NCI-H460 (cell line): ENCODE results near the gene SLC39A11. TPM values are rescaled to one million over a fixed set of nuclear protein-coding genes. Genes with fewer than 3 reads are reported as not detected.
A peak's percentile ranks its signal among the peaks of the same experiment; 100 is the strongest.
"Not testable (repeated sequence)": the region's sequence is repeated elsewhere in the genome, so short reads cannot be mapped to it uniquely, and the experiment has no call there.

ENCODE experiments used
- DNase-seq: peaks from one replicate; pipeline ENCODE4 v3.0.0-alpha.2; 2016; ENCODE audit warnings: low read depth; ENCODE audit errors: extremely low read depth
- total RNA-seq: library from RNA; depleted of rRNA; stranded (reverse); fragments of >200 nt; shearing (Covaris generic); gene quantifications from 2 replicates; pipeline ENCODE4 v1.2.3, GENCODE V29; 2014

The SLC39A11 gene
- total RNA-seq, 1 experiment from 2014 or later = 14.5 TPM

- no peak for DNase-seq
Observed at GRCh38 chr17:72733619-72734282, 358.7 kb downstream of the SLC39A11 start.

- DNase-seq = no peak
Observed at GRCh38 chr17:72732893-72733618, 359.4 kb downstream of the SLC39A11 start.

GRCh38 chr17:72730077-72730476 is 362.4 kb downstream of the SLC39A11 start:
- DNase-seq = no peak

GRCh38 chr17:72726936-72727335 is 365.6 kb downstream of the SLC39A11 start:
- no peak for DNase-seq

GRCh38 chr17:72725433-72726068 is 366.9 kb downstream of the SLC39A11 start:
- peak; percentile 53 for DNase-seq

- no peak for DNase-seq
Observed at GRCh38 chr17:72724267-72724666, 368.2 kb downstream of the SLC39A11 start.

- DNase-seq = no peak
Observed at GRCh38 chr17:72723711-72724110, 368.8 kb downstream of the SLC39A11 start.

GRCh38 chr17:72720494-72720825 is 372.0 kb downstream of the SLC39A11 start:
- no peak for DNase-seq

GRCh38 chr17:72719578-72720493 is 372.7 kb downstream of the SLC39A11 start:
- DNase-seq = no peak

GRCh38 chr17:72719206-72719577 is 373.3 kb downstream of the SLC39A11 start:
- no peak for DNase-seq

- no peak for DNase-seq
Observed at GRCh38 chr17:72717676-72718075, 374.8 kb downstream of the SLC39A11 start.

GRCh38 chr17:72717276-72717675 is 375.2 kb downstream of the SLC39A11 start:
- DNase-seq = no peak

GRCh38 chr17:72715906-72716572 is 376.4 kb downstream of the SLC39A11 start:
- no peak for DNase-seq

- no peak for DNase-seq
Observed at GRCh38 chr17:72714357-72714966, 378.0 kb downstream of the SLC39A11 start.

- no peak for DNase-seq
Observed at GRCh38 chr17:72713701-72714100, 378.8 kb downstream of the SLC39A11 start.

GRCh38 chr17:72711521-72712310 is 380.8 kb downstream of the SLC39A11 start:
- DNase-seq = no peak

- DNase-seq = no peak
Observed at GRCh38 chr17:72710834-72711233, 381.7 kb downstream of the SLC39A11 start.

GRCh38 chr17:72710202-72710601 is 382.3 kb downstream of the SLC39A11 start:
- DNase-seq = no peak

GRCh38 chr17:72708682-72709081 is 383.8 kb downstream of the SLC39A11 start:
- DNase-seq = not testable (repeated sequence)
